Measurements from ENCODE around the gene XAGE2. TPM values are rescaled to one million over a fixed set of nuclear protein-coding genes. Genes with fewer than 3 reads are reported as not detected.

XAGE2 gene
- not detected in 2 replicates for total RNA-seq

DNA sequence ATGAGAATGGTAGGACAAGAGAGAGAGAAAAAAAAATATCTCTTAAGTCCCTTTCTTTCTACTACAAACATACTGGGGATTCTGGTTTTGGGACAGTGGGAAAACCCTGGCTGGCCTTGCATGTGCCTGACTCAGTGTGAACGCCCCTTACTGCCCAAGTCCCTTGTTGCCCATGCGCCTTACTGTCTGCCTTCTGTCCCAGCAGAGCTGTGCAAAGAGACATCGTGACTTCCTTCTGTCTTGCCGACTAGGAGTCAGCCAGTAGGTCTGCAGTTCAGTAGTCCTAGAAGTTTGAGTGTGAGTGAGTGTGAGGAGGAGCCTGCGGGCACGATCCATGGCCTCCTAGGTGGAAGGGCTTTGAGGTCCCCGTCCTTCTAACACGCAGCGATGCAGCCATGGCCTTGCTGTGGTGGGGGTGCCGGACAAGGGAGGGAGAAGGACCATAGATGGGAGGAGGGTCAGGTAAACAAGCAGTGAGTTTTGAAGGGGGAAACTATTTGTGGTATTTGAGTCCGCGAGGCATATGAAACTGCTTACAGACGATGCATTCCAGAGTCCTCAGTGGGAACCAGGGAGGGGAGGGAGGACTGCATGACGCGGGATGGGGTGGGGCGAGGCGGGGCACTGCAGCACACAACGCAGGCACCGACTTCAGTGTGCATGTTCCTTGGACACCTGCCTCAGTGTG lies at the start of gene XAGE2:
Gene XAGE2 (plus strand): TSS at position 654 of the 688 bp plus-strand sequence. CDS start 994 bp downstream, outside the sequence.

Small RNA genes lying within 50 kb of the gene (small RNA-seq; reads per million reads assigned to genes)
- not detected for gene MIR8088 (ENCODE audit: low replicate concordance)

Other genes starting within 250 kb of the XAGE2 start
- 18.5 and 32.8 TPM in 2 replicates for gene MAGED4, start 184.1 kb upstream of the XAGE2 start, total RNA-seq
- gene XAGE1A, start 126.8 kb downstream of the XAGE2 start, total RNA-seq = not detected in 2 replicates
- not detected in 2 replicates for gene XAGE1B, start 148.0 kb downstream of the XAGE2 start, total RNA-seq